Testis (tissue), 3 donors: ENCODE data around the gene ACSS3. TPM values are rescaled to one million over a fixed set of nuclear protein-coding genes. Genes with fewer than 3 reads are reported as not detected.

Source experiments
- DNase-seq: peaks from one replicate; pipeline ENCODE4 v3.0.0-alpha.2; 2019
- H3K27ac ChIP-seq, 2 donors: fragments of 200-600 bp; sonication (generic); one replicate each; pipeline ENCODE4 v1.5.1; 2019
- H3K27me3 ChIP-seq: fragments of 200-600 bp; sonication (generic); one replicate; pipeline ENCODE4 v1.5.1; 2019
- H3K36me3 ChIP-seq: fragments of 200-600 bp; sonication (generic); one replicate; pipeline ENCODE4 v1.5.1; 2017; ENCODE audit warnings: low read depth; ENCODE audit errors: missing control alignments
- H3K4me1 ChIP-seq: fragments of 200-600 bp; sonication (generic); one replicate; pipeline ENCODE4 v1.5.1; 2019
- H3K4me3 ChIP-seq, 2 donors: fragments of 200-600 bp; sonication (generic); one replicate each; pipeline ENCODE4 v1.5.1; 2017 to 2019
- H3K9me3 ChIP-seq: fragments of 200-600 bp; sonication (generic); one replicate; pipeline ENCODE4 v1.5.1; 2017
- CTCF ChIP-seq, 3 experiments: fragments of 450-650 bp in 2 of 3; fragments of 200-600 bp in 1 of 3; sonication (generic) in 1 of 3; IDR thresholded peaks; one replicate each; pipeline ENCODE4 v1.5.1; 2016 to 2019; ENCODE audit warnings: antibody characterized with exemption in 3 of 3, mild to moderate bottlenecking in 2 of 3, moderate library complexity in 1 of 3
- POLR2A ChIP-seq: fragments of 450-650 bp; IDR thresholded peaks from one replicate; pipeline ENCODE4 v1.6.1; 2017; ENCODE audit warnings: antibody characterized with exemption, mild to moderate bottlenecking, moderate library complexity
- WGBS, 2 donors: methylation state at CpG; one replicate each; pipeline ENCODE4 v1.1.5; 2018; 5-methylcytosine and 5-hydroxymethylcytosine counted together
- intact Hi-C: fragments of 100-400 bp; cut with DNase I; formaldehyde crosslinking; loops from one replicate; pipeline ENCODE4 v1.15.1; 2023; ENCODE audit warnings: low total_unique reads
- polyA plus RNA-seq: library from polyadenylated mRNA; stranded (reverse); fragments of 350-450 nt; fragmentation: Illumina TruSeq; extraction: RNeasy Lipid Tissue Mini Kit (QIAGEN cat#74804); gene quantifications from one replicate; pipeline ENCODE4 v1.2.3, GENCODE V29; 2014; ENCODE audit warnings: low read depth, low replicate concordance; ENCODE audit not compliant: insufficient read depth
- total RNA-seq, 2 donors: library from RNA; depleted of rRNA; stranded (reverse); fragments of >200 nt; gene quantifications; one replicate each; pipeline ENCODE4 v1.2.3, GENCODE V29; 2016

Gene ACSS3
- total and polyA plus RNA-seq, 3 donors from 2014 or later = 7.5 to 22.8 (median 17.1) TPM

GRCh38 chr12:81205416-81205815 lies 127.5 kb downstream of the ACSS3 start:
- TF ChIP-seq CTCF (IDR thresholded peaks at IDR 0.05) (no peak), POLR2A (no peak)
- Histone ChIP-seq H3K9me3 (no peaks in the 10 kb centered on the region), H3K27me3 (no peaks in the 10 kb centered on the region), H3K4me3 (no peak overlapping the region), H3K4me1 (peaks cover 7% of the 10 kb centered on the region), H3K36me3 (no peaks in the 10 kb centered on the region), H3K27ac (no peak overlapping the region)
- no peak for DNase-seq
- intact Hi-C loops = no loop called here
- 90 to 96% methylated on average over 1 of the region's 1 CpG for WGBS, 2 donors

DNA sequence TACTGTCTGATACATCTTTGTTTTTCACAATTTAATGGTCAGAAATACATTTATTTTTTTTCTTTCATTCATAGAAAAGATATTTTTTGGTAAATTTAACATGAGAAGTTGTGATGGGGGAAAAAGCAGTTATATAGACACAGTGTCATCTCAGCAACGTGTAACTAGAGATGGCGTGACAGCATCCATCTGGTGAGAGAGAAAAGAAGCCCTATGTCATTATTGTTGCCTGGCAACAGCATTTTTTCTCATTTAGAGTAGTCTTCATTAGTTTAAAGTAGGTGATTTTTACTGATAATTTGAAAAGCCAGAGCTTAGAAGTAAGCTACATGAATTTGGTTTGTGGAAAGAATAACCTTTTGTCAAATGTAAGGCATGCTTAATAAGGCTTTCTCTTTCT lies 128.6 kb downstream of the ACSS3 start:
- H3K36me3 ChIP-seq = no peaks in the 10 kb centered on the region
- DNase-seq = no peak
- 69 to 81% methylated on average over 2 of the region's 2 CpGs for WGBS, 2 donors

DNA sequence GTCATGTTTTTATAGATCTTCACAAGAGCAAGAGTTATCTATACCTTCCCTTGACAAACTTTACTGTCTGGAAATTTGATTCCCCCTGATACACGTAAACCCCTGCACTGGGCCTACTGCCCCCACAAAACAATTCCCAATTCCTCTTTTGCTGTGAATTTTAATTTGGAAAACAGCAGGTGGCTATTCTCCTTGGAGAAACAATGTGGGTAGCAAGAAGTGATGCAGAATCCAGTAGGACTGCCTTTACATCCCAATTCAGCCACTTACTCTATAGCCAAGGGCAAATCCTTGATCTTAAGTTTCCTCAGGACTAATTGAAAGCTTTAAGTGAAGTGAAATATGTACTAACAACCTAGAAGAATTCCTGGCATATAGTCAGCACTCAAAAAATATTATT lies 129.3 kb downstream of the ACSS3 start:
- Histone ChIP-seq H3K36me3 (no peaks in the 10 kb centered on the region), H3K27ac (no peak overlapping the region), H3K9me3 (no peaks in the 10 kb centered on the region), H3K4me3 (no peak overlapping the region), H3K4me1 (peaks cover 7% of the 10 kb centered on the region), H3K27me3 (no peaks in the 10 kb centered on the region)
- intact Hi-C loops = no loop called here
- no peak for DNase-seq
- 88 to 90% methylated on average over 1 of the region's 1 CpG for WGBS, 2 donors
- TF ChIP-seq CTCF (IDR thresholded peaks at IDR 0.05) = no peak
- no peak for TF ChIP-seq POLR2A

More for the DNA sequence above, 128.6 kb downstream of the ACSS3 start:
- no peak overlapping the region for H3K4me3 ChIP-seq
- H3K27ac ChIP-seq = no peak overlapping the region
- H3K9me3 ChIP-seq = no peaks in the 10 kb centered on the region
- H3K27me3 ChIP-seq = no peaks in the 10 kb centered on the region
- intact Hi-C loops = no loop called here
- H3K4me1 ChIP-seq = peaks cover 7% of the 10 kb centered on the region
- no peak for TF ChIP-seq CTCF (IDR thresholded peaks at IDR 0.05)
- no peak for TF ChIP-seq POLR2A

DNA sequence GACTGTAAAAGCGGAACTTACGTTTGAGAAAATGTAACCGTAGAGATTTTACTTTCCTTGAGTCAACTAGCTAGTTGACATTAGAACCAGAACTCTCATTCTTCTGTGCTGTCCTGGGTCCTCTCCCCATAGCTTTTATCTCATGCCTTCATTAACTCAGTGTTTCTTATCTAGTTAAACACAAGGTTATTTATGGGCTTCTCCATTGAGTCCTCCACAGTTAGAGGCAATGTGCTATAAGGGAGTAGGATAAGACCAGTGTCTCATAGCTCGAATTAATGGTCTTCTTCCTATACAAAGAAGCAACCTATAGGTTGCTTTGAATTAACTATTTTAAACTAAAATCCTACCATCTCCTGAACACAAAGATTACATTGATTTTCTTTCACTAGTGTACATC lies 129.8 kb downstream of the ACSS3 start:
- intact Hi-C loops = no loop called here
- no peak overlapping the region for H3K4me3 ChIP-seq
- no peak for TF ChIP-seq CTCF (IDR thresholded peaks at IDR 0.05)
- no peak for TF ChIP-seq POLR2A
- no peaks in the 10 kb centered on the region for H3K36me3 ChIP-seq
- no peaks in the 10 kb centered on the region for H3K27me3 ChIP-seq
- no peak for DNase-seq
- WGBS, 2 donors = 63 to 77% methylated on average over 4 of the region's 4 CpGs
- H3K27ac ChIP-seq = no peak overlapping the region
- H3K4me1 ChIP-seq = peaks cover 7% of the 10 kb centered on the region
- H3K9me3 ChIP-seq = no peaks in the 10 kb centered on the region

DNA sequence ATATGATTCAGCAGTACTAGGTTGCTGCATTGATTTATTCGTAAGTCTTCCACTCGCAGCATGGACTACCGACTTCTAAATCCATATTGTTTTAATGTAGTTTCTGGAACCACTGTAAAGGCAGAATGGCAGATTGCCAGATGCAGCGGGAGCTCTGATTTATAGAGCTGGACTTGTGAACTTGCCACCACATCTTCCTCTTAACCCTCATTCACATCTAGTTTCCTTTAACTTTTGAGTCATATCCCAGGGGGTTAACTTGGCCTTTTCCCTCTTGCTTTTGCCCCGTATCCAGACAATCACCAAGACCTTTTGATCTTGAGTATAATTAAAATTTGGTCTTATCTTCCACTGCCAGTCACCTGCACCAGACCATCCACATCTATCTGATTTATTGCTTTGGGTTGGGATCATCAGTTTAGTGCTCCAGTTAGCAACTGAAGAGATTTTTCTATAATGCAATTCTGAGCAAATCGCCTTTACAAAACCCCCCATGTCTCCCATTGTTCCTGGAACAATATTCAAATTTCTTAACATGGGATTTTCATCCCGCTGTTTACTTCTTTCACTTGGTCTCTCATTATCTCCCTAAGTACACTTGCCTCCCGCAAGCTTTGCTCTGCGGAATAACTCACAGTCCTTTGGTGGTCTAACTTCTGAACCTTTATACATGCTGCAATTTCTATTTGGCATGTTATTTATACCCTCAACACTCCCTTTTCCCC lies 130.5 kb downstream of the ACSS3 start:
- Histone ChIP-seq H3K9me3 (no peaks in the 10 kb centered on the region), H3K36me3 (no peaks in the 10 kb centered on the region), H3K4me1 (peaks cover 7% of the 10 kb centered on the region), H3K27me3 (no peaks in the 10 kb centered on the region), H3K27ac (no peak overlapping the region), H3K4me3 (no peak overlapping the region)
- TF ChIP-seq CTCF (IDR thresholded peaks at IDR 0.05) = no peak
- TF ChIP-seq POLR2A = no peak
- WGBS, 2 donors = 70 to 74% methylated on average over 9 of the region's 9 CpGs
- intact Hi-C loops = no loop called here
- no peak for DNase-seq
